ENCODE measurements around the gene AOC3.
"Not testable (repeated sequence)": the region's sequence is repeated elsewhere in the genome, so short reads cannot be mapped to it uniquely, and the experiment has no call there.

The AOC3 gene

DNA sequence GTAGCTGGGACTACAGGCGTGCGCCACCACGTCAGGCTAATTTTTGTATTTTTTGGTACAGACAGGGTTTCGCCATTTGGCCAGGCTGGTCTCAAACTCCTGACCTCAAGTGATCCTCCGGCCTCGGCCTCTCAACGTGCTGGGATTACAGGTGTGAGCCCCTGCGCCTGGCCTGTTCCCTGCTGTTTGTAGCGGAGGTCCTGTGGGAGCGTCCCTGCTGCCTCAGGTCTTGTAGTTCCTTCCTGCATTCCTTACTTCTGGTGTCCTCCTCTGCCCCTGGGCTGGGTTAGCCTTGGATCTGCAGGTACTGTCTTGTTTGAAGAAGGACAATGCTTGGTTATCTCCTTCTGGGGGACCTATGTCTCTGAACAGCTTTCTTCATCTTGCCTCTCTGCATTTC is 26.0 kb downstream of the AOC3 start:
- no peak for TF ChIP-seq ZFX (IDR thresholded peaks at IDR 0.05)
- H3K27ac ChIP-seq: no peak overlapping the region

DNA sequence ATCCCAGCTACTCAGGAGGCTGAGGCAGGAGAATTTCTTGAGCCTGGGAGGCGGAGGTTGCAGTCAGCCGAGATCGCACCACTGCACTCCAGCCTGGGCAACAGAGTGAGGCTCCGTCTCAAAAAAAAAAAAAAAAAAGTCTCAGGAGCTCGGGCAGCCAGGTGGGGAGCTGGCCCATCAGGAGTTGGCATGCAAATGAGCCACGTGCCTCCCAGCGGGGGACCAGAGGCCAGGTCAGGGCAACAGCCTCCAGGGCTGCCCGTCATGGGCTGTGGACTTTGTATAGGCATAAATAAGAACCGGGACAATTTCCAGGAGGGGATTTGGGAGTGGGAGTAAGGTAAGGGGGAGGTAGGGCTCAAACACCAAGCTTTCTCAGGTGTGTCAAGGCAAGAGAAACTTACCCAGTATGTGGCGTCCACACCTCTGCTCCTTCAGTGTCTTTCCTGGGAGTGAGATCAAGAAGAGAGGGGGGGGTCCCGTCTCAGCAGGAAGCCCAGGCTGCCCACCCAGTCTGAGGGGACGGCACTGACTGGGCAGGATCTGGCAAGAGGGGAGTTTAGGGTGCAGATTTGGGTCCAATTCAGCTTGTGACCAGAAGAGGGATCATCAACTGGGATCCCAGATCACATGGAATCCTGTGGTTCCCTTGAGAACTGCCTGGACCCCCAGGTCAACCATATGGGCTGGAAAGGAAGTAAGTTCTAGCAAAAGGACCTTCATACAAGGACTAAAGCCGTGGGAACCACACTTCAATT is 27.3 kb downstream of the AOC3 start:
- no peak for TF ChIP-seq ZFX (IDR thresholded peaks at IDR 0.05)
- no peak for TF ChIP-seq CTCF (conservative IDR thresholded peaks at IDR 0.05)
- no peak overlapping the region for H3K27ac ChIP-seq

DNA sequence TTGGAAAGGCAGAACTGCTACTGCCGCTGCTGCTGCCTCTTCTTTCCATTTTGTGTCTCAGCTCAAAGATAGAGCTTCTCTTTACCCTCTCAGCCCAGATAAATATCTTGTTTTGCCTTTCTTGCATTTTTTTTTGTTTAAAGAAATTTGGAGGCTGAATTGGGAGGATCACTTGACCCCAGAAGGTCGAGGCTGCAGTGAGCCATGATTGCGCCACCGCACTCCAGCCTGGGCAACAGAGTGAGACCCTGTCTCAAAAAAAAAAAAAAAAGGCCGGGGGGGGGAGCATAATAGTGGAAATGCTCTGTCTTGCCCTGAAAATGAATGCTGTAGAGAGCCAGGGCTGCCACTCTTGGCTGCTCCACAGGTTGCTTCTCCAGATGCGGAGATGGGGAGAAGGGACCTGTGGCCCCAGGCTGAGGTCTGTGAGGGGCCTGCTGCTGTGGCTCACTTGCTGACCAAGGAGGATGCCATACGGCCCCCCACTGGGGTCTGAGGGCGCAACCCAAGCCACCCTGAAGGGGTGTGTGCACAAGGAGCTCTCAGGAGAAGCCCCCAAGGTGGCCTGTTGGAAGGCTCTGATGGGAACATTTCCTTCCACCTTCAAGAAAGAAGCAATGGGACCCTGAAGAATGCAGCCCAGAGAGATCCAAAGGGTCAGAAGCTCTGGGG is 28.1 kb downstream of the AOC3 start:
- no peak for TF ChIP-seq ZFX (IDR thresholded peaks at IDR 0.05)
- no peak for TF ChIP-seq CTCF (conservative IDR thresholded peaks at IDR 0.05)
- H3K27ac ChIP-seq: no peak overlapping the region

GRCh38 chr17:42879596-42879985 is 28.6 kb downstream of the AOC3 start:
- H3K27ac ChIP-seq: no peak overlapping the region
- TF ChIP-seq ZFX (IDR thresholded peaks at IDR 0.05) (no peak), CTCF (conservative IDR thresholded peaks at IDR 0.05) (no peak)

DNA sequence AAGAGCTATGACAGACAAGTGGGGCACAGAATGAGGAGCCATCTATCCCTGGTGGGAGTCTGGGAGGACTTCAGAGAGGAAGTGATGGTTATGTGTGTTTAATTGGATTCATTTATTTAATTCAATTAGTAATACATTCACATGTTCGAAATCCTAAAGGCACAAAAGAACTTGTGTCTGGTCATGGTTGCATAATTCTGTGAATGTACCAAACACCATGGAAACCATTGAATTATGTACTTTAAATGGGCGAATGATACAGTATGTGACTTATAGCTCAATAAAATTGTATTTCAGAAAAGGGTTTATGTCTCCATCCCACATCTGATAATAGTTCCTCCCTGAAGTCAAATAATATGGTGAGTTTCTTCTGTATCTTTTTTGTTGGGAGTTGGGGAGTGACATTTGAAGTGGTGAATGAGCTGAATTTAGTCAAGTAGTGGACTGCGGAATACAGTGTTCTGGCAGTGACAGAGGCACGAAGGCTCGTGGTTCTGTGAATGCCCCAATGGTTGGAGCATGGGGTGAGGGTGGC is 29.8 kb downstream of the AOC3 start:
- TF ChIP-seq CTCF (conservative IDR thresholded peaks at IDR 0.05): no peak
- no peak for TF ChIP-seq ZFX (IDR thresholded peaks at IDR 0.05)

GRCh38 chr17:42881706-42882105 is 30.7 kb downstream of the AOC3 start:
- not testable (repeated sequence) for H3K27ac ChIP-seq

More for the DNA sequence above, 29.8 kb downstream of the AOC3 start:
- H3K27ac ChIP-seq: no peak overlapping the region

DNA sequence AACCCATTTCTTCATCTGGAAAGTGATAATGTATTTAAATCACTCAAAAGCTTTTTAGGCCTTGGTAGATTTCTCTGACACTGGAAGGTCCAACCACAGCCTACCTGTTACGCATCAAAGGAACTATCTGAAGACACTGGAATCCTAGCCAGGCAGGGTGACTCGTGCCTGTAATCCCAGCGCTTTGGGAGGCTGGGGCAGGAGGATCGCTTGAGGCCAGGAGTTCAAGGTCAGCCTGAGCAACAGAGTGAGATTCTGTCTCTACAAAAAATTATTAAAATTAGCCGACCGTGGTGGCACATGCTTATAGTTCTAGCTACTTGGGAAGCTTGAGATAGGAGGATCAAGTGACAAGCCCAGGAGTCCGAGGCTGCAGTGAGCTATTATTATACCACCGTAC is 31.2 kb downstream of the AOC3 start:
- H3K27ac ChIP-seq: no peak overlapping the region
- TF ChIP-seq ZFX (IDR thresholded peaks at IDR 0.05) (no peak), CTCF (conservative IDR thresholded peaks at IDR 0.05) (no peak)

DNA sequence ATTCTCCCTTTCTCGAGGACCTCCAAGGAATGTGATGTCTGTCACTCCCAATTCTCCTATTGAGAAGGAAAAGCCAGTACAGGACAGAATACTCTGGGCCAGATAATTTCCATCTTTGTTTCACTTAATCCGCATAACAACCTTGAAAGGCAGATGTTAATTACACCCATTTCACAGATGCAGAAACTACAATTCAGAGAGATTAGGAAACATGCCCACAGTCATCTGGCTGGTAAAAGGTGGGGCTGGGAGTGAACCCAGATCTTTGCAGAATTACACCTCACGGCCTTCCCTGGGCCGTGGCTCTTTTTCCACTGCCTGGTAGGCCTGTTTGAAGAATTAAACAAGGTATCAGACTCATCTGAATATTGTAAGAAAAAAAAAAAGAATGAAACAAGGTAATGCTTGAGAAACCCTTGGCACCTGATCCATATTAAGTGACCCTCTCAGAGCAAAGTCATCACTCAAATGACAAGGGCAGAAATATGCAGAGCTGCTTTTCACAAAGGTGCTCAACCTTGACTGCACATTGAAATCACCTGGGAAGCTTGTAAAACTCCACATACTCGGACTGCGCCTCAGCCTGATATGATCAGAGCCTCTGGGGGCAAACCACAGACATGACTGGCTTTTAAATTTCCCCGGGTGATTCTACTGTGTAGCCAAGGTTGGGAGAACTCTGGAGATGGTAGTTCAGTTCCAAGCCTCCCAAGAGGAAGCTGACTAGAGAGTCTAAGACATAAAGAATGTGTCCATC is 33.0 kb downstream of the AOC3 start:
- no peak for TF ChIP-seq CTCF (conservative IDR thresholded peaks at IDR 0.05)
- no peak for TF ChIP-seq ZFX (IDR thresholded peaks at IDR 0.05)
- no peak overlapping the region for H3K27ac ChIP-seq

GRCh38 chr17:42885806-42886205 is 34.8 kb downstream of the AOC3 start:
- H3K27ac ChIP-seq: not testable (repeated sequence)

All from C4-2B (cell line).